SHP77 treated with DMSO at 0.1 percent for 48 hours (cell line): ENCODE results near the gene CYP4F3.
A peak's percentile ranks its signal among the peaks of the same experiment; 100 is the strongest.
"Not testable (repeated sequence)": the region's sequence is repeated elsewhere in the genome, so short reads cannot be mapped to it uniquely, and the experiment has no call there.

Source experiments
- DNase-seq: peaks from one replicate; lab custom pipeline; 2025; lab: John Stamatoyannopoulos, UW

Gene CYP4F3

GRCh38 chr19:15629003-15629880 lies 11.5 kb upstream of the CYP4F3 start:
- DNase-seq, result peak; percentile 41

- DNase-seq, result no peak
Observed at GRCh38 chr19:15631817-15632216, 8.9 kb upstream of the CYP4F3 start.

- no peak for DNase-seq
Observed at GRCh38 chr19:15633082-15633835, 7.4 kb upstream of the CYP4F3 start.

- no peak for DNase-seq
Observed at GRCh38 chr19:15634105-15634504, 6.6 kb upstream of the CYP4F3 start.

- no peak for DNase-seq
Observed at GRCh38 chr19:15635016-15635805, 5.5 kb upstream of the CYP4F3 start.

GRCh38 chr19:15636026-15636425 lies 4.7 kb upstream of the CYP4F3 start:
- no peak for DNase-seq

GRCh38 chr19:15639596-15639995 lies 1.1 kb upstream of the CYP4F3 start:
- no peak for DNase-seq

GRCh38 chr19:15640904-15641597 lies 354 bp downstream of the CYP4F3 start:
- no peak for DNase-seq

GRCh38 chr19:15641901-15642491 lies 1.3 kb downstream of the CYP4F3 start:
- DNase-seq, result no peak

- DNase-seq, result no peak
Observed at GRCh38 chr19:15642807-15643206, 2.1 kb downstream of the CYP4F3 start.

GRCh38 chr19:15643387-15643786 lies 2.7 kb downstream of the CYP4F3 start:
- no peak for DNase-seq

- DNase-seq, result no peak
Observed at GRCh38 chr19:15644066-15644741, 3.5 kb downstream of the CYP4F3 start.

GRCh38 chr19:15644816-15645215 lies 4.1 kb downstream of the CYP4F3 start:
- no peak for DNase-seq

GRCh38 chr19:15649526-15649925 lies 8.8 kb downstream of the CYP4F3 start:
- DNase-seq, result no peak

- not testable (repeated sequence) for DNase-seq
Observed at GRCh38 chr19:15650123-15650522, 9.4 kb downstream of the CYP4F3 start.

- DNase-seq, result no peak
Observed at GRCh38 chr19:15651791-15652190, 11.1 kb downstream of the CYP4F3 start.

GRCh38 chr19:15652559-15653278 lies 12.0 kb downstream of the CYP4F3 start:
- no peak for DNase-seq

GRCh38 chr19:15656467-15656866 lies 15.8 kb downstream of the CYP4F3 start:
- no peak for DNase-seq

- DNase-seq, result no peak
Observed at GRCh38 chr19:15663247-15663646, 22.6 kb downstream of the CYP4F3 start.

GRCh38 chr19:15666186-15666585 lies 25.5 kb downstream of the CYP4F3 start:
- no peak for DNase-seq
